WTC11 (cell line): ENCODE results near the gene MSANTD2. TPM values are rescaled to one million over a fixed set of nuclear protein-coding genes. Genes with fewer than 3 reads are reported as not detected.

ENCODE experiments used
- ATAC-seq: fragments of 200-7000 bp; cut with Tn5 transposase; 2 replicates; pipeline ENCODE4 v1.10.0; 2021; ENCODE audit warnings: mild to moderate bottlenecking, moderate library complexity
- CTCF ChIA-PET: fragments of 300-600 bp; sonication (Branson Sonifier 250); formaldehyde crosslinking; loops from one replicate; lab custom pipeline; 2021; ENCODE audit warnings: antibody characterized with exemption; lab: Charles Lee
- POLR2A ChIA-PET: fragments of 350-600 bp; sonication (Branson Sonifier 250); formaldehyde crosslinking; loops from one replicate; lab custom pipeline; 2021; ENCODE audit warnings: antibody characterized with exemption; lab: Charles Lee
- DNase-seq: peaks from one replicate; pipeline ENCODE4 v3.0.0; 2021; ENCODE audit warnings: low spot score
- H3K27ac Mint-ChIP-seq: 2 replicates; pipeline ENCODE4 v1.8.0; 2021; ENCODE audit warnings: mixed read lengths
- H3K27me3 Mint-ChIP-seq: 2 replicates; pipeline ENCODE4 v1.8.0; 2021; ENCODE audit warnings: low read depth, mild to moderate bottlenecking, moderate library complexity, mixed read lengths
- H3K36me3 Mint-ChIP-seq: 2 replicates; pipeline ENCODE4 v1.8.0; 2021; ENCODE audit warnings: mixed read lengths
- H3K4me1 Mint-ChIP-seq: 2 replicates; pipeline ENCODE4 v1.8.0; 2022; ENCODE audit warnings: mixed read lengths
- H3K4me3 Mint-ChIP-seq: 2 replicates; pipeline ENCODE4 v1.8.0; 2021; ENCODE audit warnings: mild to moderate bottlenecking, moderate library complexity, mixed read lengths
- H3K9me3 Mint-ChIP-seq: 2 replicates; pipeline ENCODE4 v1.8.0; 2021; ENCODE audit warnings: mixed read lengths
- CTCF ChIP-seq: fragments of 200-600 bp; IDR thresholded peaks from 2 replicates; pipeline ENCODE4 v1.8.0; 2022; ENCODE audit warnings: antibody characterized with exemption
- ELF4 ChIP-seq: sonication (generic); formaldehyde crosslinking; IDR thresholded peaks from 2 replicates; pipeline ENCODE4 v1.8.1; 2022; ENCODE audit warnings: low read depth, mild to moderate bottlenecking, moderate library complexity, missing genetic modification reagents
- FOXP1 ChIP-seq: sonication (generic); formaldehyde crosslinking; IDR thresholded peaks from 2 replicates; pipeline ENCODE4 v1.8.0; 2022; ENCODE audit warnings: missing genetic modification reagents, mild to moderate bottlenecking, moderate library complexity, borderline replicate concordance
- KAT7 ChIP-seq: sonication (generic); formaldehyde crosslinking; IDR thresholded peaks from 2 replicates; pipeline ENCODE4 v1.8.1; 2023; ENCODE audit warnings: missing genetic modification reagents, mild to moderate bottlenecking, borderline replicate concordance
- NFATC4 ChIP-seq: fragments of 250-450 bp; sonication (Bioruptor Pico); IDR thresholded peaks from 2 replicates; pipeline ENCODE4 v1.9.0; 2021; ENCODE audit warnings: mild to moderate bottlenecking
- NR2C2 ChIP-seq: sonication (generic); formaldehyde crosslinking; IDR thresholded peaks from 2 replicates; pipeline ENCODE4 v1.8.0; 2022; ENCODE audit warnings: mild to moderate bottlenecking, missing genetic modification reagents
- NR3C1 ChIP-seq: sonication (generic); formaldehyde crosslinking; conservative IDR thresholded peaks from 2 replicates; pipeline ENCODE4 v1.8.1; 2023; ENCODE audit warnings: low read depth, mild to moderate bottlenecking, missing genetic modification reagents
- PREB ChIP-seq: sonication (generic); formaldehyde crosslinking; IDR thresholded peaks from 2 replicates; pipeline ENCODE4 v1.8.1; 2022; ENCODE audit warnings: mild to moderate bottlenecking, missing genetic modification reagents, moderate library complexity, borderline replicate concordance
- SOX15 ChIP-seq: fragments of 250-450 bp; sonication (Bioruptor Pico); IDR thresholded peaks from 2 replicates; pipeline ENCODE4 v1.9.0; 2021; ENCODE audit warnings: mild to moderate bottlenecking
- TEAD4 ChIP-seq: sonication (generic); formaldehyde crosslinking; IDR thresholded peaks from 2 replicates; pipeline ENCODE4 v1.8.0; 2022; ENCODE audit warnings: mild to moderate bottlenecking, missing genetic modification reagents
- ZBTB43 ChIP-seq: sonication (generic); formaldehyde crosslinking; IDR thresholded peaks from 2 replicates; pipeline ENCODE4 v1.8.1; 2023; ENCODE audit warnings: mild to moderate bottlenecking, missing genetic modification reagents
- ZNF121 ChIP-seq: sonication (generic); formaldehyde crosslinking; IDR thresholded peaks from 2 replicates; pipeline ENCODE4 v1.8.0; 2023; ENCODE audit warnings: missing genetic modification reagents
- ZNF263 ChIP-seq: sonication (generic); formaldehyde crosslinking; IDR thresholded peaks from 2 replicates; pipeline ENCODE4 v1.8.1; 2022; ENCODE audit warnings: low read depth, mild to moderate bottlenecking, moderate library complexity, missing genetic modification reagents
- ZNF281 ChIP-seq: sonication (generic); formaldehyde crosslinking; IDR thresholded peaks from 2 replicates; pipeline ENCODE4 v1.8.0; 2023; ENCODE audit warnings: mild to moderate bottlenecking, missing genetic modification reagents
- ZNF512 ChIP-seq: sonication (generic); formaldehyde crosslinking; IDR thresholded peaks from 2 replicates; pipeline ENCODE4 v1.8.1; 2022; ENCODE audit warnings: missing genetic modification reagents, borderline replicate concordance
- total RNA-seq: library from RNA; stranded (reverse); gene quantifications from 3 replicates; pipeline ENCODE4 v1.2.3, GENCODE V29; 2021
- TF ChIP-seq, protein P1 (sequence below): fragments of 250-450 bp; sonication (Bioruptor Pico); IDR thresholded peaks from 2 replicates; pipeline ENCODE4 v1.9.0; 2021; ENCODE audit warnings: mild to moderate bottlenecking
- TF ChIP-seq, protein P2 (sequence below): sonication (generic); formaldehyde crosslinking; IDR thresholded peaks from 2 replicates; pipeline ENCODE4 v1.8.0; 2023; ENCODE audit warnings: missing genetic modification reagents

The MSANTD2 gene
- total RNA-seq, 1 experiment from 2014 or later = 17.5 TPM

GRCh38 chr11:124801636-124802312 is 1.6 kb upstream of the MSANTD2 start:
- H3K36me3 Mint-ChIP-seq = peaks cover 10% of the 10 kb centered on the region
- H3K4me1 Mint-ChIP-seq = peaks cover 25% of the 10 kb centered on the region
- H3K4me3 Mint-ChIP-seq = peak overlapping the region; percentile 84
- ATAC-seq (no peak), DNase-seq (no peak)
- no peak for TF ChIP-seq PREB (CRISPR knock-in tag)
- no peak for TF ChIP-seq ZBTB43 (CRISPR knock-in tag)
- TF ChIP-seq TEAD4 (CRISPR knock-in tag) = no peak
- TF ChIP-seq, protein P1, sequence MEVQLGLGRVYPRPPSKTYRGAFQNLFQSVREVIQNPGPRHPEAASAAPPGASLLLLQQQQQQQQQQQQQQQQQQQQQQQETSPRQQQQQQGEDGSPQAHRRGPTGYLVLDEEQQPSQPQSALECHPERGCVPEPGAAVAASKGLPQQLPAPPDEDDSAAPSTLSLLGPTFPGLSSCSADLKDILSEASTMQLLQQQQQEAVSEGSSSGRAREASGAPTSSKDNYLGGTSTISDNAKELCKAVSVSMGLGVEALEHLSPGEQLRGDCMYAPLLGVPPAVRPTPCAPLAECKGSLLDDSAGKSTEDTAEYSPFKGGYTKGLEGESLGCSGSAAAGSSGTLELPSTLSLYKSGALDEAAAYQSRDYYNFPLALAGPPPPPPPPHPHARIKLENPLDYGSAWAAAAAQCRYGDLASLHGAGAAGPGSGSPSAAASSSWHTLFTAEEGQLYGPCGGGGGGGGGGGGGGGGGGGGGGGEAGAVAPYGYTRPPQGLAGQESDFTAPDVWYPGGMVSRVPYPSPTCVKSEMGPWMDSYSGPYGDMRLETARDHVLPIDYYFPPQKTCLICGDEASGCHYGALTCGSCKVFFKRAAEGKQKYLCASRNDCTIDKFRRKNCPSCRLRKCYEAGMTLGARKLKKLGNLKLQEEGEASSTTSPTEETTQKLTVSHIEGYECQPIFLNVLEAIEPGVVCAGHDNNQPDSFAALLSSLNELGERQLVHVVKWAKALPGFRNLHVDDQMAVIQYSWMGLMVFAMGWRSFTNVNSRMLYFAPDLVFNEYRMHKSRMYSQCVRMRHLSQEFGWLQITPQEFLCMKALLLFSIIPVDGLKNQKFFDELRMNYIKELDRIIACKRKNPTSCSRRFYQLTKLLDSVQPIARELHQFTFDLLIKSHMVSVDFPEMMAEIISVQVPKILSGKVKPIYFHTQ = no peak
- peaks cover 4% of the 10 kb centered on the region; the same call in 1 of the 2 replicates for H3K9me3 Mint-ChIP-seq
- CTCF ChIA-PET = interaction anchor here (0.8 to 5.9 kb wide), 5 partner anchors 8 to 44 kb away, joined by 3 to 32 read pairs (median 7); no protein-coding TSS in a partner anchor
- peak overlapping the region; percentile 45; the same call in 1 of the 2 replicates for H3K27ac Mint-ChIP-seq
- POLR2A ChIA-PET = interaction anchor here (0.6 kb wide), 1 partner anchor 866 kb away, joined by 9 read pairs; no protein-coding TSS in a partner anchor
- H3K27me3 Mint-ChIP-seq = no peaks in the 10 kb centered on the region; the same call in 1 of the 2 replicates

- H3K4me3 Mint-ChIP-seq = peak overlapping the region; percentile 84
- no peak for DNase-seq
- no peak for ATAC-seq
- CTCF ChIA-PET = interaction anchor here (0.8 to 5.9 kb wide), 10 partner anchors 7 to 132 kb away, joined by 3 to 32 read pairs (median 7); partner anchors contain the start of gene ROBO3
- H3K9me3 Mint-ChIP-seq = peaks cover 3% of the 10 kb centered on the region; the same call in 1 of the 2 replicates
- POLR2A ChIA-PET = interaction anchor here (0.6 to 1.6 kb wide), 3 partner anchors 42 to 865 kb away, joined by 6 to 9 read pairs (median 6); no protein-coding TSS in a partner anchor
- H3K27me3 Mint-ChIP-seq = no peaks in the 10 kb centered on the region; the same call in 1 of the 2 replicates
- peaks cover 7% of the 10 kb centered on the region for H3K36me3 Mint-ChIP-seq
- H3K27ac Mint-ChIP-seq = peak overlapping the region; percentile 84; the same call in 1 of the 2 replicates
- H3K4me1 Mint-ChIP-seq = peaks cover 31% of the 10 kb centered on the region
- TF ChIP-seq FOXP1 (CRISPR knock-in tag) = no peak
- TF ChIP-seq NFATC4 (CRISPR knock-in tag) = no peak
- TF ChIP-seq, protein P1 = no peak
- no peak for TF ChIP-seq ZNF263 (CRISPR knock-in tag)
- TF ChIP-seq CTCF = no peak
- TF ChIP-seq ELF4 (CRISPR knock-in tag) = no peak
- no peak for TF ChIP-seq KAT7 (CRISPR knock-in tag)
- TF ChIP-seq SOX15 (CRISPR knock-in tag) = no peak
- no peak for TF ChIP-seq ZNF281 (CRISPR knock-in tag)
- TF ChIP-seq ZNF121 (CRISPR knock-in tag) = no peak
- TF ChIP-seq ZNF512 (CRISPR knock-in tag) = no peak
- no peak for TF ChIP-seq NR2C2
- no peak for TF ChIP-seq NR3C1 (CRISPR knock-in tag)
- TF ChIP-seq, protein P2, sequence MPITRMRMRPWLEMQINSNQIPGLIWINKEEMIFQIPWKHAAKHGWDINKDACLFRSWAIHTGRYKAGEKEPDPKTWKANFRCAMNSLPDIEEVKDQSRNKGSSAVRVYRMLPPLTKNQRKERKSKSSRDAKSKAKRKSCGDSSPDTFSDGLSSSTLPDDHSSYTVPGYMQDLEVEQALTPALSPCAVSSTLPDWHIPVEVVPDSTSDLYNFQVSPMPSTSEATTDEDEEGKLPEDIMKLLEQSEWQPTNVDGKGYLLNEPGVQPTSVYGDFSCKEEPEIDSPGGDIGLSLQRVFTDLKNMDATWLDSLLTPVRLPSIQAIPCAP (CRISPR knock-in tag) = no peak
Measured at GRCh38 chr11:124801014-124801413, 808 bp upstream of the MSANTD2 start.
